NCI-H2171 treated with DMSO at 0.1 percent for 48 hours (cell line): ENCODE data around the gene BIRC2.
A peak's percentile ranks its signal among the peaks of the same experiment; 100 is the strongest.
"Not testable (repeated sequence)": the region's sequence is repeated elsewhere in the genome, so short reads cannot be mapped to it uniquely, and the experiment has no call there.

ENCODE experiments used
- DNase-seq: peaks from one replicate; lab custom pipeline; 2025; lab: John Stamatoyannopoulos, UW

The BIRC2 gene

GRCh38 chr11:102346748-102347461 is at the start of gene BIRC2:
Gene BIRC2, plus strand, starts transcription at chr11:102347214. Its CDS starts 2,641 bp downstream, at chr11:102349855.
- peak; percentile 74 for DNase-seq

GRCh38 chr11:102300837-102301236 is 46.2 kb upstream of the BIRC2 start:
- not testable (repeated sequence) for DNase-seq

GRCh38 chr11:102302241-102302640 is 44.8 kb upstream of the BIRC2 start:
- no peak for DNase-seq

DNA sequence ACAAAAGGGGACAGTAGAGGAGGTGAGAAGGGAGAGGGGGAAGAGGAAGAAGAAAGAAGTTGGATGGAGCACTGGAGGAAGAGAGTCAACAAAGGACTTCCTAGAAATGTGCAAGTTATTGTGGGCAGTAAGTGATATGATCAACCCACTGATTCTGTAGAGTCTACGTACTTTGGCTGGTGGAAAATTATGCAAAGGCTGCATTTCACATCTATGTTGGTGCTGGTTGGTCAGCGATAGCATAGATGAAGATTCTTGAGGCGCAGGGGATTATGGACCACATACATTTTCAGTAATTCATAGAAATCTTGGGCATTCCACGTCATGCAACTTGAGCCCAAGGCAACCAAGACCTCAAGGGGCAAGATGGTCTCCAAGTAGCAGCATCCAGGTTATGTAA is 42.3 kb upstream of the BIRC2 start:
- no peak for DNase-seq

GRCh38 chr11:102305352-102306047 is 41.5 kb upstream of the BIRC2 start:
- DNase-seq: no peak

DNA sequence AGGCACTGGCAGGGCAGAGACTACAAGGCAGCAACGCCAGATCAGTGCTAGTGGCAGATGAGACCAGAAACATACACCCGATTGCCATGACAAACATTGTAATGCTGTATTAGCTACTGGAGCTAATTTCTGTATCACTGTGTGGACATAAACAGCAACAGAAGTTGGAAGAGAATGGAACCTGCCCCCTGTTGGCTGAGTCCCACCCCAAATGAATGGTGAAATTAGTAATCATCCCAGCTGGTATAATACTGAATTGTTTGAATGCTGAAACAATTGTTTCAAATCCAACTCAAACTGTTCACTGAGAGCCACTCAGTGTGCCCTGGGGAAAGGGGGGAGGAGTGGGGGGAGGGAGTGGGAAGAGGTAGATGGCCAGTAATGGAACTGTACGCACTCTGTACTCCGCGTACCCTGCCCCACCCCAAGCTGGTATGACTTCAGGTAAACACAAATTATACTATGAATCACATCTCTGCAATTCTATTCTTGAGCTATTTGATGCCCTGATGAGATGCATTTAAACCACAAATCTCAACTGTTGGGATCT is 40.9 kb upstream of the BIRC2 start:
- no peak for DNase-seq

DNA sequence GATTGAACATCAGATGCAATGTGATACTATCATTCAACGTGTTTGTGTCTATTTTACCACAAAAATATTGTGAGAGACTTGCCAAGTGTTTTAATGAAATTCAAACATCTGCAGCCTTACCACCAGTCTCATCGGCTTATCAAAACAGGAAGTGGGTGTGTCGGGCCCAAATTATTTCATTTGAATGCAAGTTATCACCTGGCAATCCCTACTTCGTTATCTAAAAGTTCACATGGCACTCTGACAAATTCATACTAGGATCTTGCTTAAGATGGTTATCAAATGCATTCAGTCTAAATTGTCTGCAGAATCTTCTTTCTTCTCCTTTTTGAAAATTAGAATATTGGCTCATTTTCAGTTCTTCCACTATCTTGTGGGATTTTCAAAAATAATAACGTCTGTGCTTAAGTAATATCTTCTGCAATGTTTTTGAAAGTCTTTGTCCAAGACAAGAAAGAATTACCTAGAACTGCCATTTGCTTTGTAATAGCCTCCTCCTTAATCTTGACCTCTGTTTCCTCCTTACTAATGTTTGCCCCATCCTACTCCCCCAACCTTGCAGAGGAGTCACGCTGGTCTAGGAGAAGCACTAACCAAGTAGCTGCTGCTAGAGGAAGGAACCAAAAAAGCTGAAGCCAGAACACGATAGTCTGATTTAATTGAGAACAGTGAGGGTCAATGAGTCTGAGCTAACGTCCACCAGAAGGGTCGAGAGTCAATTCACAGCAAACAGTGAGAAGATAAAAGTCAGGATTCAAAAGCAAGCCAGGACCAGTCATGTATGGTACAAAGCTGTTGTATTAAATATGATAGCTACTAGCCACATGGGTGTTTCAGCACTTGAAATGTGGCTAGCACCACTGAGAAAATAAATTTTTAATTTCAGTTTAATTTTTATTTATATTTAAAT is 39.9 kb upstream of the BIRC2 start:
- DNase-seq: no peak

DNA sequence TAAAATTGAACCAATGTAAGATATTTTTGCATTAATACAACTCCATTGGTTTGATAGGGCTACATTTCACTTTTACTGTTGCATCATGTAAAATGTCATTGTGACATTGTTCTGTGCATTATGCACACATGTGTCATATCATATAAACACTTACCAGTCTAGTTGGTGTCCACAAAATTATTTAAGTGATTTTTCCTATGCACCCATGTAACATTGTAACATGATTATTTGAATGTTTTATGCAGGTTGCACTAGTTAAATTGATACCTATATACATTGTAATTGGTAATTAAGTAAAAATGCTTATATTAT is 39.3 kb upstream of the BIRC2 start:
- no peak for DNase-seq

- no peak for DNase-seq
These were observed 37.1 kb upstream of the BIRC2 start for GRCh38 chr11:102309621-102310541.

- no peak for DNase-seq
These were observed 34.3 kb upstream of the BIRC2 start for GRCh38 chr11:102312667-102313066.

GRCh38 chr11:102313238-102313940 is 33.6 kb upstream of the BIRC2 start:
- no peak for DNase-seq

- DNase-seq: no peak
These were observed 32.2 kb upstream of the BIRC2 start for GRCh38 chr11:102314784-102315183.

GRCh38 chr11:102316346-102316904 is 30.6 kb upstream of the BIRC2 start:
- no peak for DNase-seq

GRCh38 chr11:102317099-102317767 is 29.8 kb upstream of the BIRC2 start, which contains the start of gene BIRC3:
Gene BIRC3, plus strand, starts transcription at chr11:102317484. Its CDS starts 7,026 bp downstream, at chr11:102324510.
- peak; percentile 50 for DNase-seq

DNA sequence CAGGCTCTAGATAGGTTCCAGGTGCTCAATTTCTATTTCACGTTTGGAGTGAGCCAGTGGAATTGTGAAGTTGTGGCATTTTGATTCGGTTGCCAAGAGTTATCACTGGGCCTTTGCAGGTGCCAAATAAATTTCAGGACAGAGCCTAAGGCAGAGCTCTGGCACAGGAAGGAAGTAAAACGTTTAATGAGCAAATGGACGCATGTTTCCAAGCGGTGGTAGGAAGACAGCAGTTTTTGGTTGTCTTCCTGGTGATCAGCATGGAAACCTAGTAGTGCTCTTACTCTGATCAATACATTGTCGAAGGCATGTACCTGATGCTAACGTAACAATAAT is 29.3 kb upstream of the BIRC2 start:
- DNase-seq: no peak

- DNase-seq: no peak
These were observed 28.5 kb upstream of the BIRC2 start for GRCh38 chr11:102318469-102318868.

DNA sequence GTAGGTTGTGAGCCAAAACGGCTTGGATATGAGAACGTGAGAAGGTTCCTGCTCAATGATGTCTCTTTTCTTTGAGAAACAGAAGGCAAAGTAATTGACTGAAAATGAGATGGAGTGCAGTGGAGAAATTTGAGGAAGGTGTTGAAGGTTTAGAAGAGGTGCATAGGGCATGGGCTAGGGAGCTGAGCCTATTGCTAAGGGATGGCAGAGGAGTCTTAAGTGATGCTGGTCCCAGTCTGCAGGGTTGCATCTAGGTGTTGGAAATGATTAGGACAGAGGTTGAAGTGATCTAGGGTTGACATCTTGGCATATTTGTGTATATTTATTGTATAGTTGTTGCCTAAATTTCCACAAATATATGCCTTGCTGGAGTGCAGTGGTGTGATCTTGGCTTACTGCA is 27.5 kb upstream of the BIRC2 start:
- DNase-seq: no peak

GRCh38 chr11:102320188-102320587 is 26.8 kb upstream of the BIRC2 start:
- DNase-seq: no peak

GRCh38 chr11:102320679-102321078 is 26.3 kb upstream of the BIRC2 start:
- no peak for DNase-seq

DNA sequence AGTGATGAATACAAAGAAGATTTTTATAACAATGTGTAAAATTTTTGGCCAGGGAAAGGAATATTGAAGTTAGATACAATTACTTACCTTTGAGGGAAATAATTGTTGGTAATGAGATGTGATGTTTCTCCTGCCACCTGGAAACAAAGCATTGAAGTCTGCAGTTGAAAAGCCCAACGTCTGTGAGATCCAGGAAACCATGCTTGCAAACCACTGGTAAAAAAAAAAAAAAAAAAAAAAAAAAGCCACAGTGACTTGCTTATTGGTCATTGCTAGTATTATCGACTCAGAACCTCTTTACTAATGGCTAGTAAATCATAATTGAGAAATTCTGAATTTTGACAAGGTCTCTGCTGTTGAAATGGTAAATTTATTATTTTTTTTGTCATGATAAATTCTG is 24.5 kb upstream of the BIRC2 start:
- no peak for DNase-seq
